ENCODE measurements around the gene MAP2K3. TPM values are rescaled to one million over a fixed set of nuclear protein-coding genes. Genes with fewer than 3 reads are reported as not detected.
"Not testable (repeated sequence)": the region's sequence is repeated elsewhere in the genome, so short reads cannot be mapped to it uniquely, and the experiment has no call there.

The MAP2K3 gene
- total RNA-seq, 2 experiments from 2014 or later = 27.8 to 71.5 TPM

DNA sequence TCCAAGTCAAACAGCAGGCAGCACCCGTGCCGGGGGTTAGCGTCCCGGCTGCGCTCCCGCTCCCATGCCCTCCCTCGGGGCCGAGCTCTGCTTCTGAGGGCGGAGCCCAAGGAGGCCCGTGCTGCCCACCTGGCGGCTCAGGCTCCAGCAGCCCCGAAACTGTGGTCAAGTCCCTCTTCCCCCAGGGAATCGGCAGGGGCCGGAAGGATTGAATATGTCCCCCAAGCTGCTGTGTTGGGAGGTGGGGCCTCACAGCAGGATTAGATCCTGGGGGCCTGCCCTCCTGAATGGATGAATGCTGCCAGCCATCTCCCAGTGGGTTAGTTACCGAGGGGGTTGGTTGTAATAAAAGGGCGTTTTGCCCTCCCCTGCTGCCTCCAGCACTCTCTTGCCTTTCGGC is 33.9 kb downstream of the MAP2K3 start:
- BruUV-seq (replicated peaks) = no TSS peak
- ChIA-PET CTCF (ENCODE audit: unreplicated experiment) (no interaction called here), POLR2A (no interaction called here)
- H3K9me3 ChIP-seq (ENCODE audit: low read length) = no peaks in the 10 kb centered on the region
- intact Hi-C loops (cut with micrococcal nuclease; ENCODE audit: unreplicated experiment) = loop anchor here (2.0 kb wide), 1 partner anchor 38 kb away; no protein-coding TSS in a partner anchor
- TF ChIP-seq EZH2phosphoT487 (IDR thresholded peaks at IDR 0.05; ENCODE audit: borderline replicate concordance, low read depth, low read length) = no peak
- peaks cover 14% of the 10 kb centered on the region for H3K4me1 ChIP-seq (ENCODE audit: insufficient read depth, low read length, poor library complexity, severe bottlenecking)
- no peak overlapping the region for H3K4me3 ChIP-seq (ENCODE audit: low read depth, low read length, poor library complexity, severe bottlenecking)
- DNase-seq (ENCODE audit: low spot score) = no peak
- H4K20me1 ChIP-seq (ENCODE audit: insufficient read depth, low read length) = no peaks in the 10 kb centered on the region
- H2AFZ ChIP-seq (ENCODE audit: low read length) = no peak overlapping the region
- H3K36me3 ChIP-seq (ENCODE audit: insufficient read depth, low read length) = no peaks in the 10 kb centered on the region
- H3K9me2 ChIP-seq (ENCODE audit: insufficient read depth, low read length) = no peaks in the 10 kb centered on the region
- no peak overlapping the region for H3K27ac ChIP-seq (ENCODE audit: low read depth, low read length, poor library complexity, severe bottlenecking)
- H3K4me2 ChIP-seq (ENCODE audit: low read length) = no peak overlapping the region
- H3K79me2 ChIP-seq (ENCODE audit: insufficient read depth, low read depth, low read length) = no peaks in the 10 kb centered on the region

DNA sequence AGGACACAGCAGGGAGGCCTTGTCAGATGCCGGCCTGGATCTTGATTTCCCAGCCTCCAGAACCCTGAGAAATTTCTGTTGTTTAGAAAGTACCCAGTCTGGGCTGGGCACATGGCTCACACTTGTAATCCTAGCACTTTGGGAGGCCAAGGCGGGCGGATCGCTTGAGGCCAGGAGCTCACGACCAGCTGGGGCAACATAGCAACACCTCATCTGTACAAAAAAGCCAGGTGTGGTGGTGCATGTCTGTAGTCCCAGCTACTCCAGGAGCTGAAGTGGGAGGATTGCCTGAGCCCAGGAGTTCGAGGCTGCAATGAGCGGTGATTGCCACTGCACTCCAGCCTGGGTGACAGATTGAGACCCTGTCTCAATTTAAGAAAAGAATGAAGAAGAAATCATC is 34.3 kb downstream of the MAP2K3 start:
- DNase-seq (ENCODE audit: low spot score); H2AFZ ChIP-seq (ENCODE audit: low read length); H3K36me3 ChIP-seq (ENCODE audit: insufficient read depth, low read length); H3K4me2 ChIP-seq (ENCODE audit: low read length); H3K79me2 ChIP-seq (ENCODE audit: insufficient read depth, low read depth, low read length); CTCF ChIA-PET (ENCODE audit: unreplicated experiment); BruUV-seq (replicated peaks); H3K27ac ChIP-seq (ENCODE audit: low read depth, low read length, poor library complexity, severe bottlenecking); H3K9me3 ChIP-seq (ENCODE audit: low read length); H3K4me3 ChIP-seq (ENCODE audit: low read depth, low read length, poor library complexity, severe bottlenecking); H3K9me2 ChIP-seq (ENCODE audit: insufficient read depth, low read length); H4K20me1 ChIP-seq (ENCODE audit: insufficient read depth, low read length); POLR2A ChIA-PET: not testable (repeated sequence)
- intact Hi-C loops (cut with micrococcal nuclease; ENCODE audit: unreplicated experiment) = loop anchor here (2.0 kb wide), 1 partner anchor 38 kb away; no protein-coding TSS in a partner anchor
- peaks cover 18% of the 10 kb centered on the region for H3K4me1 ChIP-seq (ENCODE audit: insufficient read depth, low read length, poor library complexity, severe bottlenecking)

DNA sequence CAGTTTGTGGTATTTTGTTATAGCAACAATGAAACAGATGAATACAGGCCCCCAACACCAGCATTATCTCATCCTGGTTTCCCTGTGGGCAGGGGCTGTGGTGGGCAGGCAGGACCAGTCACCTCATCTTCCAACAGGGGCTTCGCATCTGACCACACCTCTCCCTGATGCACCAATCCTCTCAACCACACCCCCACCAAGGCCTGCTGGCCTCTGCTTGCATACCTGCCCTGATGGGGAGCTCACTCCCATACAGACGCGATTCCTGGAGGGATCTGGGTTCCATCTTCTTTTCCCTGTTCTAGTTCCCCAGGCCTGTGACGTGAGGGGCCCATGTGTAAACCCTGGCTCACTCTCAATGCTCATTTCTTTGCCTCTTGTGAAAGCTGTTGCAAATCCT is 34.7 kb downstream of the MAP2K3 start:
- POLR2A ChIA-PET; H3K9me3 ChIP-seq (ENCODE audit: low read length); H4K20me1 ChIP-seq (ENCODE audit: insufficient read depth, low read length); H3K36me3 ChIP-seq (ENCODE audit: insufficient read depth, low read length); H3K79me2 ChIP-seq (ENCODE audit: insufficient read depth, low read depth, low read length); CTCF ChIA-PET (ENCODE audit: unreplicated experiment); H3K4me2 ChIP-seq (ENCODE audit: low read length); H2AFZ ChIP-seq (ENCODE audit: low read length); H3K4me3 ChIP-seq (ENCODE audit: low read depth, low read length, poor library complexity, severe bottlenecking); DNase-seq (ENCODE audit: low spot score); BruUV-seq (replicated peaks); H3K9me2 ChIP-seq (ENCODE audit: insufficient read depth, low read length); H3K27ac ChIP-seq (ENCODE audit: low read depth, low read length, poor library complexity, severe bottlenecking): not testable (repeated sequence)
- peaks cover 22% of the 10 kb centered on the region for H3K4me1 ChIP-seq (ENCODE audit: insufficient read depth, low read length, poor library complexity, severe bottlenecking)
- intact Hi-C loops (cut with micrococcal nuclease; ENCODE audit: unreplicated experiment) = loop anchor here (2.0 kb wide), 1 partner anchor 38 kb away; no protein-coding TSS in a partner anchor

DNA sequence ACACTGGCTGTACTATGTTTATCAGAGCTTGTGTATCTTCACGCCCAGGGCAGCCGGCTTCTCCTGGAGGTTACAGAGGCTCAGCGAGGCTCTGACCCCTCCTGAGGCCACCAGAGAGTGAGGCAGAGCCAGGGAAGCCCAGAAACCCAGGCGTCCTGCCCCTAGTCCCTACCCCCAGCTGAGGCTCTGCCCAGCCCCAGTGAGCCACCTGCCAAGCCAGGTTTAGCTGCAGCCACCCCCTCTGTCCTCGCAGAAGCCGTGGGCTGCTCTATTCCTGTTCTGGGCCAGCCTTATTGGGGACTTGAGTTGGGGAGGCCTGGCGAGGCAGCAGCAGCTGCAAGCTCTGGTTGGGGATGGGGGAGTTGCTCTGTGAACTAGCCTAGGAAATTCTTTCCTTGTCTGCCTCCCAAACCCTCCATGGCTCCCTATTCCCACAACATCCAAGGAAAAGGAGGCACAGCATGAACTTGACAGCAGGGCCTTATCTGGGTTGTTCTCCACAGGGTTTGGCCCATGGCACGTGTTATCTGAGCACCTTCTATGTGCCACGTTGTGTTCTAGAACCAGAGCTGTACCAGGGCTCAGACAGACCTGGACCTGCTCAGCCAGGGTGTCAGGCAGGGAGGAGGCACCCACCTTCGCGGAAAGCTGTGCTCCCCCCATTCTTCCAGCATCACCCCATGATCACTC is 35.3 kb downstream of the MAP2K3 start:
- H3K4me3 ChIP-seq (ENCODE audit: low read depth, low read length, poor library complexity, severe bottlenecking); BruUV-seq (replicated peaks); H3K9me2 ChIP-seq (ENCODE audit: insufficient read depth, low read length); H3K9me3 ChIP-seq (ENCODE audit: low read length); CTCF ChIA-PET (ENCODE audit: unreplicated experiment); H3K27ac ChIP-seq (ENCODE audit: low read depth, low read length, poor library complexity, severe bottlenecking); H3K36me3 ChIP-seq (ENCODE audit: insufficient read depth, low read length); DNase-seq (ENCODE audit: low spot score); H3K79me2 ChIP-seq (ENCODE audit: insufficient read depth, low read depth, low read length); H3K4me2 ChIP-seq (ENCODE audit: low read length); H4K20me1 ChIP-seq (ENCODE audit: insufficient read depth, low read length): not testable (repeated sequence)
- intact Hi-C loops (cut with micrococcal nuclease; ENCODE audit: unreplicated experiment) = loop anchor here (2.0 to 10.0 kb wide), 3 partner anchors 39 to 192 kb away; no protein-coding TSS in a partner anchor
- POLR2A ChIA-PET = interaction anchor here (0.6 kb wide), 1 partner anchor 141 kb away, joined by 6 read pairs; no protein-coding TSS in a partner anchor
- Histone ChIP-seq H2AFZ (ENCODE audit: low read length) (peak overlapping the region; percentile 28; the same call in 1 of the 2 replicates), H3K4me1 (ENCODE audit: insufficient read depth, low read length, poor library complexity, severe bottlenecking) (peaks cover 28% of the 10 kb centered on the region)

DNA sequence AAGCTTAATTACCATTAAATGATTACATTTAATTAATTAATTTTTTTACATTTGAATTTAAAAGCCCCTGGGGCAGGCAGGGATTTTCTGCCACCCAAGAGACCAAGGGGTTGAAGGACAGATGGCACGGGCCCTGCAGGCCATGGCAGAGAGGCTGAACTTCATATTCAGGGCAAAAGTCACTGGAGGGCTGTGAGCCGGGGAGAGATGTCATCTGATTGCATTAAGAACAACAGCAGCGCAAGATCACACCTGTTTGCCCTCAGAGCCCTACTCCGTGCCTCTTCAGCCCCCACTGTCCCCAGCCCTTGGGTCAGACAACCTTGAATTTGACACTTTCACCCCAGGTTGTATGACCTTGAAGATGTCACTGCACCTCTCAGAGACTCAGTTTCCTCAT is 35.9 kb downstream of the MAP2K3 start:
- DNase-seq (ENCODE audit: low spot score) = peak; percentile 30
- CTCF ChIA-PET (ENCODE audit: unreplicated experiment); H3K9me2 ChIP-seq (ENCODE audit: insufficient read depth, low read length); H3K79me2 ChIP-seq (ENCODE audit: insufficient read depth, low read depth, low read length); BruUV-seq (replicated peaks); H4K20me1 ChIP-seq (ENCODE audit: insufficient read depth, low read length); H3K4me2 ChIP-seq (ENCODE audit: low read length); H3K36me3 ChIP-seq (ENCODE audit: insufficient read depth, low read length); H3K9me3 ChIP-seq (ENCODE audit: low read length); H3K4me3 ChIP-seq (ENCODE audit: low read depth, low read length, poor library complexity, severe bottlenecking); H3K27ac ChIP-seq (ENCODE audit: low read depth, low read length, poor library complexity, severe bottlenecking); H2AFZ ChIP-seq (ENCODE audit: low read length): not testable (repeated sequence)
- POLR2A ChIA-PET = interaction anchor here (0.6 kb wide), 1 partner anchor 142 kb away, joined by 6 read pairs; no protein-coding TSS in a partner anchor
- peaks cover 34% of the 10 kb centered on the region for H3K4me1 ChIP-seq (ENCODE audit: insufficient read depth, low read length, poor library complexity, severe bottlenecking)
- intact Hi-C loops (cut with micrococcal nuclease; ENCODE audit: unreplicated experiment) = loop anchor here (5.0 to 10.0 kb wide), 2 partner anchors 56 to 192 kb away; no protein-coding TSS in a partner anchor

DNA sequence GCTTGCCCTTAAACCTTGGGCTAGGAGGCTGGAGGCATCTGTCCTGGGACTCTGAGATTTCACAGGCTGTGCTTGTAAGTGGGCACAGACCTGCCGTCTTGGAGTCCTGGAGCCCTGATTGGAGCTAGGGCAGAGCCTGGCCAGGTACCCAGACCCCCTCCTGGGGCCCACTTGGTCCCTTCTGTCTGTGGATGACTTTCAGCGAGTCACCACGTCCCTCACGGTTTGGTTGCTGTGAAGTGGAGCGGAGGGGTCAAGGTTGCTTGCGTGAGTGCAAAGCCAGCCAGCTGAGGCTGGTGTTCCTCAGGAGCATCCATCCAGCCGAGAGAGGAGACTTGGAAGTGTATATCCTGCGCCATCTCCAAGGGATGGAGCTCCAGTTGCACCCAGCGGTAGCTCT is 36.5 kb downstream of the MAP2K3 start:
- H4K20me1 ChIP-seq (ENCODE audit: insufficient read depth, low read length); H3K36me3 ChIP-seq (ENCODE audit: insufficient read depth, low read length); H3K4me3 ChIP-seq (ENCODE audit: low read depth, low read length, poor library complexity, severe bottlenecking); POLR2A ChIA-PET; H3K27ac ChIP-seq (ENCODE audit: low read depth, low read length, poor library complexity, severe bottlenecking); H3K4me2 ChIP-seq (ENCODE audit: low read length); BruUV-seq (replicated peaks); CTCF ChIA-PET (ENCODE audit: unreplicated experiment); H2AFZ ChIP-seq (ENCODE audit: low read length); DNase-seq (ENCODE audit: low spot score); H3K79me2 ChIP-seq (ENCODE audit: insufficient read depth, low read depth, low read length); H3K9me2 ChIP-seq (ENCODE audit: insufficient read depth, low read length); H3K9me3 ChIP-seq (ENCODE audit: low read length): not testable (repeated sequence)
- H3K4me1 ChIP-seq (ENCODE audit: insufficient read depth, low read length, poor library complexity, severe bottlenecking) = peaks cover 38% of the 10 kb centered on the region
- intact Hi-C loops (cut with micrococcal nuclease; ENCODE audit: unreplicated experiment) = loop anchor here (5.0 to 10.0 kb wide), 2 partner anchors 56 to 191 kb away; no protein-coding TSS in a partner anchor
